ENCODE measurements around the gene PRPF40A.

The PRPF40A gene

DNA sequence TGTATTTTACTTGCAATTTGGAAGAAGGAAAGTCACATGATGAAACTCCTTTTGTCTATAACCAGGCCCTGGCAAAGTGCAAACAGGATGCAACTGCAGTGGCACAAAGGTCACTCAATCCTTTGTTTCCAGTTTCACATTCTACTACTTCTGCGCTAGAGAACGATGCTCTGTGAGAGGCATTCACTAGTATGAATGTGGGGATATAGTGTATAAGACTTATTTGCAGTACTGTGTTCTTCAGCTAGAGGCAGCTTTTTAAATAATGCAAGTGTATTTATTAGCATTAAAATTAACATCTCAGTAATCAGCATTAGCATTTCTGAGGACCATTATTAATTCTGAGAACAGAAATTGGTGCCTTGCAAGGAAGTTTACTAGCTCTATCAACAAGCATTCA lies 68.9 kb downstream of the PRPF40A start:
- Histone ChIP-seq H3K4me3 (ENCODE audit: low read length) (no peak overlapping the region), H3K9me3 (replicated peaks; ENCODE audit: low read length) (no peaks in the 10 kb centered on the region), H3K27me3 (ENCODE audit: control insufficient read depth, insufficient read depth, low read length) (no peaks in the 10 kb centered on the region), H3K4me2 (ENCODE audit: low read length) (no peak overlapping the region), H3K4me1 (ENCODE audit: control insufficient read depth, insufficient read depth, low read length) (peaks cover 20% of the 10 kb centered on the region), H3K9ac (ENCODE audit: low read depth, low read length) (no peak overlapping the region), H3K36me3 (ENCODE audit: insufficient read depth, low read length) (peaks cover 46% of the 10 kb centered on the region)

DNA sequence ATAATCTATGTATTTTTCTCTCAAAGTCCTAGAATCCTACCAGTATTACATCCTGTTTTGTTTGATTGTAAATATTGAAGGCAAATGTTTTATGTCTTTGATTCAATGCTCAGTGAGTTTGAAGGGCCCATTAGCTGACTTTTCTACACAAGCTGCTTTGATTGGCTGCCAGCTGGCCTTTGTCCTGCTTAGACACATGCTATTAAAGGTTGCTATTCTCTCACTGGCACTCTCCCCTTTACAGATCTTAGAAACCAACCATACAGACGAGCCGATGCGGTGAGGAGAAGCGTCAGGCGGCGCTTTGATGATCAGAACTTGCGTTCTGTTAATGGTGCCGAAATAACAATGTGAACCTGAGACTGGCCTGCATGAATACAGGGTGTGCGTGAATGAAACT lies 69.7 kb downstream of the PRPF40A start:
- H3K9me3 ChIP-seq (replicated peaks; ENCODE audit: low read length) = no peaks in the 10 kb centered on the region

DNA sequence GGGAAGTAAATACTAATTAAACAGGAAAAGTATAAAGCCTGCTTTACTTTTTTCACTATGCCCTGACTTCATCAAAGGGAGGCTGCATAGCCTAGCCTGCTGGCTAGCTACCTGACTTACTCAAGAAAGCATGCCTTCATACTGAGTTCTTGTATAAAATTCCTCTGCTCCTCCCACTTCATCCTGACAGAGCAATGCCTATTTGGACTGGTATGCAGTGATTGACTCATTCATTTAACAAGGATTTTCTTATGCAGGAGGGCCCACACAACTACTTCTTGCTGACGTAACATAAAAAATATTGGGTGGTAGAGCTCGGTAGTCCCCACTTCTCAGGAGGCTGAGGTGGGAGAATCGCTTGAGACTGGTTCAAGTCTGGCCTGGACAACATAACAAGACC lies 70.5 kb downstream of the PRPF40A start:
- Histone ChIP-seq H3K9ac (ENCODE audit: low read depth, low read length) (no peak overlapping the region), H3K9me3 (replicated peaks; ENCODE audit: low read length) (no peaks in the 10 kb centered on the region), H3K4me3 (ENCODE audit: low read length) (no peak overlapping the region), H3K4me2 (ENCODE audit: low read length) (no peak overlapping the region), H3K36me3 (ENCODE audit: insufficient read depth, low read length) (peaks cover 46% of the 10 kb centered on the region), H3K4me1 (ENCODE audit: control insufficient read depth, insufficient read depth, low read length) (peaks cover 20% of the 10 kb centered on the region), H3K27me3 (ENCODE audit: control insufficient read depth, insufficient read depth, low read length) (no peaks in the 10 kb centered on the region)

More for the DNA sequence above, 69.7 kb downstream of the PRPF40A start:
- Histone ChIP-seq H3K36me3 (ENCODE audit: insufficient read depth, low read length) (peaks cover 49% of the 10 kb centered on the region), H3K27me3 (ENCODE audit: control insufficient read depth, insufficient read depth, low read length) (no peaks in the 10 kb centered on the region), H3K9ac (ENCODE audit: low read depth, low read length) (no peak overlapping the region), H3K4me1 (ENCODE audit: control insufficient read depth, insufficient read depth, low read length) (peaks cover 20% of the 10 kb centered on the region), H3K4me2 (ENCODE audit: low read length) (no peak overlapping the region), H3K4me3 (ENCODE audit: low read length) (no peak overlapping the region)

DNA sequence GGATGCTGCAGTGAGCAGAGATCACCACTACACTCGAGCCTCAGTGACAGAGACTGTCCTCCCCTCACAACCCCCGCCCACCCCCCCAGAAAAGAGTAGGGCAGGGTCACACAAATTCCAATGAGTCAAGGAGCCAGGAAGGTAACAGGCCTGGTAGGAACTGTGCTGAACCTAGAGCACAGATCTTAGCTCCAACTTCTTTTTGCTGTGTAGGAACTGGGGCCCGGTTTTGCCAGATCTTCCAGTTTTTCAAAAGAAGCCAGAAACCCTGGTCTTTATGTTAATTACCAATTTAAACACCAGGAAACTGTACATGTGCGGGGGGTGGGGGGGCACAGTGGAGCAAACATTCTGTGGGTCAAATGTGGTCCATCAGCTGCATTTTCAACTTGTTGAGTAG lies 71.0 kb downstream of the PRPF40A start:
- H3K27me3 ChIP-seq (ENCODE audit: control insufficient read depth, insufficient read depth, low read length) = no peaks in the 10 kb centered on the region
- H3K9ac ChIP-seq (ENCODE audit: low read depth, low read length) = no peak overlapping the region

DNA sequence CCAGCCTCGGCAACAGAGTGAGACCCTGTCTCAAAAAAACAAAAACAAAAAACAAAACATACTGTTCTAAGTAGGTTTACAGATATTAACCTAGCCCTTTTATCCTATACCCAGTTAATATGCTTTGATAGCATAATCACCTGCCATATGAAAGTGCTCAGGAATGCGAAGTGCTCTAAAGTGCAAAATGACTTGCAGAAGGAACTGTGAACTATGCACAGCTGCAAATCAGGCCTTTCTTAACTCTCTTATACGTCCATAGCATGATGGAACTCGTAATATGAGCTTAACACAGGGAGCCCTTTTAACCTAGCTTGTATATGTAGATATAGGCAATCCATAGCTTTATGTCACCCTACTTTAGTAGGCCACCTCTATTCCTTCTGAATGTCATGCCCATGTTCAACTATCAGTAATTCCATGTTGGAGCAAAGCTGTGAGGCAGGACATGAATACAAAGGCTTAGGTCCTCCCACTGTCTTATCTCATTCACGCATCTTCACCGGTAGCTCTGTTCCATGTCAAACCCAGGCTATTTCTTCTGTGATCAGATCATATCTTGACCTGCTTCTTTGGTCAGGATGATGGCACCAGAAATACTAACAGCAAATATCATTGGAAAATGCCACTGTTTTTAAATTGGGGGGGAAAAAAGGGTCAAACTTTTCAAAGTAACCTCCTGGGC lies 72.9 kb downstream of the PRPF40A start:
- Histone ChIP-seq H3K4me1 (ENCODE audit: control insufficient read depth, insufficient read depth, low read length) (peaks cover 20% of the 10 kb centered on the region), H3K4me3 (ENCODE audit: low read length) (no peak overlapping the region), H3K36me3 (ENCODE audit: insufficient read depth, low read length) (peaks cover 54% of the 10 kb centered on the region), H3K27me3 (ENCODE audit: control insufficient read depth, insufficient read depth, low read length) (no peaks in the 10 kb centered on the region), H3K4me2 (ENCODE audit: low read length) (no peak overlapping the region), H3K9ac (ENCODE audit: low read depth, low read length) (no peak overlapping the region), H3K9me3 (replicated peaks; ENCODE audit: low read length) (no peaks in the 10 kb centered on the region)

More for the DNA sequence above, 71.0 kb downstream of the PRPF40A start:
- H3K4me1 ChIP-seq (ENCODE audit: control insufficient read depth, insufficient read depth, low read length) = peaks cover 20% of the 10 kb centered on the region
- H3K36me3 ChIP-seq (ENCODE audit: insufficient read depth, low read length) = peaks cover 47% of the 10 kb centered on the region
- no peaks in the 10 kb centered on the region for H3K9me3 ChIP-seq (replicated peaks; ENCODE audit: low read length)
- H3K4me2 ChIP-seq (ENCODE audit: low read length) = no peak overlapping the region
- no peak overlapping the region for H3K4me3 ChIP-seq (ENCODE audit: low read length)

DNA sequence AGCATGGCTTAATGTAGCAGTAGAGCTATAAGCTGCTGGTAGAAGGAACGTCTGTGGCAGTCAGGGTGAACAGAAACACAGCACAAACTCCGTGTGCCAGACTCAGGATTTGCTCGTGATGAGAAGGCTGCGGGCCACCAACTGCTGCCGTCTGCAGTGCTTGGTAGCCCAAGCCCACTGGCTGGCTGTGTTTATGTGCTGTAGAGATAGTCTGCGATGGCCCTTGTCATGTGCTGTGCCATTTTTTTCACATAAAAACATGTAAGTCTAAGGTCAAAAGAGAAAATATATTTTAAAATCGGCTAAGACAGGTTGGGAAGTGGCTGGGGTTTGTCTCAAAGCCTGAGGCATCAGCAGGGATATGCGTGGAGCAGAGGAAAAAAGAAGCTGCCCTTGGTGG lies 78.7 kb downstream of the PRPF40A start:
- Histone ChIP-seq H3K27me3 (ENCODE audit: control insufficient read depth, insufficient read depth, low read length) (no peaks in the 10 kb centered on the region), H3K4me3 (ENCODE audit: low read length) (no peak overlapping the region), H3K4me1 (ENCODE audit: control insufficient read depth, insufficient read depth, low read length) (no peaks in the 10 kb centered on the region), H3K9me3 (replicated peaks; ENCODE audit: low read length) (no peaks in the 10 kb centered on the region), H3K4me2 (ENCODE audit: low read length) (no peak overlapping the region), H3K9ac (ENCODE audit: low read depth, low read length) (no peak overlapping the region), H3K36me3 (ENCODE audit: insufficient read depth, low read length) (peaks cover 38% of the 10 kb centered on the region)

DNA sequence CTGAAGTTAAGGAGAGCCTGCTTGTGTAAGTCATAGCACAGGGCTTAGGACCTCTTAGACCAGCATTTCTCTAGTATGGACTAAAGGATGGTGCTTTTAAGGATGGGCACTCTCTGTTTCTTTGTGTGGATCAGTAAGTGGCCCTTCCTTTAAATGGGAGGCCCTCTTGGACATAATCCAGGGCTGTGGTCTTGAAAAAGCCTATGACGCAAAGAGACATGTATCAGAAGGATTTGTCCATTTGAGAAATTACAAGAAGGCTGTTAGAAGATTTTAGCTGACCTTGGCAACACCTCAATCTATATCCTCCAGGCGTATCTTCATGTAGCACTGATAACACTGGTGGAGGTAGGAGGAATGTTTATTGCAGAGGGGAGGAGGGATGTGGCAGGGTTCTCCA lies 79.2 kb downstream of the PRPF40A start:
- Histone ChIP-seq H3K4me1 (ENCODE audit: control insufficient read depth, insufficient read depth, low read length) (no peaks in the 10 kb centered on the region), H3K4me3 (ENCODE audit: low read length) (no peak overlapping the region), H3K9ac (ENCODE audit: low read depth, low read length) (no peak overlapping the region), H3K4me2 (ENCODE audit: low read length) (no peak overlapping the region), H3K36me3 (ENCODE audit: insufficient read depth, low read length) (peaks cover 33% of the 10 kb centered on the region), H3K9me3 (replicated peaks; ENCODE audit: low read length) (no peaks in the 10 kb centered on the region), H3K27me3 (ENCODE audit: control insufficient read depth, insufficient read depth, low read length) (no peaks in the 10 kb centered on the region)

DNA sequence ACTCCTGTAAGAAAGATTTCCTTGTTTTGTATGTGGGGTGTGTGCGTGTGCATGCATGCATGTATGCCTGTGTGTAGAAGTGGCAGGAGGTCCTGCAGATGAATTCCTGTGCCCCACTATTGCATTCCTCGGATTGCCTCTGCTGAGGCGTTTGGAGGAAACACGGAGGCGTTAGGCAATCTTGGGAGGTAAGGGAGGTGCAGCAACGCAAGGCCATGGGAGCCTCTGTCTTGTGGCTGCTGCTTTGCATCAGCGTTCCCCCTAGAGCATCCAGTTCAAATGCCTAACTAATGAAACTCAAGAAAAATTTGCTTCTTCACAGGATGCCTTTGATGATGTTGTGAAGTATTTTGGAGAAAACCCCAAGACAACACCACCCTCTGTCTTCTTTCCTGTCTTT lies 80.0 kb downstream of the PRPF40A start:
- Histone ChIP-seq H3K4me2 (ENCODE audit: low read length) (no peak overlapping the region), H3K4me3 (ENCODE audit: low read length) (no peak overlapping the region), H3K36me3 (ENCODE audit: insufficient read depth, low read length) (peaks cover 32% of the 10 kb centered on the region), H3K9ac (ENCODE audit: low read depth, low read length) (no peak overlapping the region), H3K4me1 (ENCODE audit: control insufficient read depth, insufficient read depth, low read length) (no peaks in the 10 kb centered on the region), H3K27me3 (ENCODE audit: control insufficient read depth, insufficient read depth, low read length) (no peaks in the 10 kb centered on the region), H3K9me3 (replicated peaks; ENCODE audit: low read length) (no peaks in the 10 kb centered on the region)

DNA sequence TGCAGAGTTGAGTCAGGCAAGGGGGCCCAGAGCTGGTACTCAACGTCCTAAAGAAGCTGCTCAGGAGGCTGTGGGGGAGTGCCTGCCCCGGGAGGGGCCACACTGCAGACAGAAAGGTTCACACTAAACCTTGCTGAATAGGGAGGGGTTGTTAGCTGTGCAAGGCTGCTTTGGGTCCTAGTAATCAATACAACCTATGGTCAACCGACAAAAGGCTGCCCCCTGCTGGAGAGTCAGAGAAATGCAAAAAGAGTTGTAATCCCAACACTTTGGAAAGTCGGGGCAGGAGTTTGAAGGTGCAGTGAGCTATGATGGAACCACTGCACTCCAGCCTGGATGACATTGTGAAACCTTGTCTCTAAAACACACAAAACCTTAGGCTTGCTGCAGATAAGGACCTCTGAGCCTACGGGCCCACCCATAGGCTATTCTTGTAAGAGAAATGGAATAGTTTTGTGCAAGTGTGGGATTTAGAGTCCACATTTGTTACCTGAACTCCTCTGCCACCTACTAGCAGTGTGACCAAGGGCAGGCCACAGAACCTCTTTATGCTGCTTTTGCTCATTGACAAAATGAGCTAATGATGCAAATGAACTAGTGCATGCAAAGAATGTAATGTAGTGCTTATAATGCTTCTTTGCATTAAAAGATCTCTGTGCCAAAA lies 81.5 kb downstream of the PRPF40A start:
- Histone ChIP-seq H3K4me3 (ENCODE audit: low read length) (no peak overlapping the region), H3K4me2 (ENCODE audit: low read length) (no peak overlapping the region), H3K9ac (ENCODE audit: low read depth, low read length) (no peak overlapping the region), H3K4me1 (ENCODE audit: control insufficient read depth, insufficient read depth, low read length) (no peaks in the 10 kb centered on the region), H3K9me3 (replicated peaks; ENCODE audit: low read length) (no peaks in the 10 kb centered on the region), H3K36me3 (ENCODE audit: insufficient read depth, low read length) (peaks cover 33% of the 10 kb centered on the region), H3K27me3 (ENCODE audit: control insufficient read depth, insufficient read depth, low read length) (no peaks in the 10 kb centered on the region)

DNA sequence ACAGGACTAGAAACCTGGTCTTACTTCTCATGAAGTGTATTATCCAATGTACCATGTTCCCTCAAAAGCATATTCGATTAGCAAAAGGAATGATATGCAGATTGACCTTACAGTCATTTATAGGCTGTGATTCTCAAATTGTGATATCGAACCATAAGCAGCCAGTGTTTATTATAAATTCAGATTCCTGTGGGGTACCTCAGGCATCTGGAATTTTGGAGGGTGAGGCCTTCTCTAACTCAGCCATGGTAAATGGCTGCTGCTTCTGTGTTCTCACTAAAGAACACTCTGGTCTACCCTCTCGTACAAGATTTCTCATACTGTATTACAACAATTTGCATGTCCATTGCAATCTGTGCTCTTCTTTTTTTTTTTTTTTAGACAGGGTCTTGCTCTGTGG lies 84.5 kb downstream of the PRPF40A start:
- Histone ChIP-seq H3K36me3 (ENCODE audit: insufficient read depth, low read length) (peaks cover 18% of the 10 kb centered on the region), H3K27me3 (ENCODE audit: control insufficient read depth, insufficient read depth, low read length) (no peaks in the 10 kb centered on the region), H3K4me2 (ENCODE audit: low read length) (no peak overlapping the region), H3K4me3 (ENCODE audit: low read length) (no peak overlapping the region), H3K9ac (ENCODE audit: low read depth, low read length) (no peak overlapping the region), H3K9me3 (replicated peaks; ENCODE audit: low read length) (no peaks in the 10 kb centered on the region), H3K4me1 (ENCODE audit: control insufficient read depth, insufficient read depth, low read length) (no peaks in the 10 kb centered on the region)

DNA sequence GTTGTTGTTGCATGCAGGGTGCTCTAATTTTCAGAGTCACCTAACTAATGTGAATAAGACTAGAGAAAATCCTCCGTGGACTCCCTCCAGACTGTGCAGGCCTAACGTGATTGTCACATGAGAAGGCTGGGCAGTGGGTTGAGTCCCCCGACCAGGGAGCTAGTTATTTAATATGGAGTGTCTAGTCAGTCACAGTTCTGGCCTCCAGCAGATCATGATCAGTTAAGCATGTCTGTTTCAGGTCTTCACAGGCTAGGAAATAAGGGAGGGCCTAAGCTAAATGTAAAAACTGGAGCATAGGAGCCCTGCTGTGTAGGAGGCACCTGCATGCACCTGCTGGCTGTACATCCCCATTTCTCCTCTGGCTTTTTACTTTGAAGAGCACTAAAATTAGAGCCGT lies 86.8 kb downstream of the PRPF40A start:
- Histone ChIP-seq H3K27me3 (ENCODE audit: control insufficient read depth, insufficient read depth, low read length) (no peaks in the 10 kb centered on the region), H3K9me3 (replicated peaks; ENCODE audit: low read length) (no peaks in the 10 kb centered on the region), H3K4me1 (ENCODE audit: control insufficient read depth, insufficient read depth, low read length) (peaks cover 5% of the 10 kb centered on the region), H3K36me3 (ENCODE audit: insufficient read depth, low read length) (peaks cover 11% of the 10 kb centered on the region), H3K9ac (ENCODE audit: low read depth, low read length) (no peak overlapping the region), H3K4me3 (ENCODE audit: low read length) (no peak overlapping the region), H3K4me2 (ENCODE audit: low read length) (no peak overlapping the region)

DNA sequence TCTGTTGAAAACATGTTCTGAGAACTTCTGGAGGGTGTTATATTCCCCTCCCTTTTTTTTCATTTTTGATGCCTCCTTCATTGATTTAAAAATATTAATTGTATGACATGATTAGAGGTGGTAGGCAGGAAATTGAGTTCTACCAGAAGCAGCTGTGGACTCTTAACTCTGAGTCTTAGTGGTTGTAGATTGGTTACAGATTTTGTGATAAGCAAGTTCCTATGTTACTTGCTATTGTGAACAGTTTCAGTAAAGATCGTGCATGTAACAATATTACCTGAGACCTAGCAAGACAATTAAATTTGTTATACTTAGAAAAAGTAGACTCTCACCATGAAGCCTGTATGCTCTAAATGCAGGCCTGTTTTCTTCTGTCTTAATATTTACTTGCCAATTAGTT lies 88.1 kb downstream of the PRPF40A start:
- Histone ChIP-seq H3K9ac (ENCODE audit: low read depth, low read length) (no peak overlapping the region), H3K27me3 (ENCODE audit: control insufficient read depth, insufficient read depth, low read length) (no peaks in the 10 kb centered on the region), H3K9me3 (replicated peaks; ENCODE audit: low read length) (no peaks in the 10 kb centered on the region), H3K4me2 (ENCODE audit: low read length) (no peak overlapping the region), H3K4me3 (ENCODE audit: low read length) (no peak overlapping the region), H3K4me1 (ENCODE audit: control insufficient read depth, insufficient read depth, low read length) (peaks cover 5% of the 10 kb centered on the region), H3K36me3 (ENCODE audit: insufficient read depth, low read length) (peaks cover 11% of the 10 kb centered on the region)
